ENCODE measurements around the gene PNPLA3. TPM values are rescaled to one million over a fixed set of nuclear protein-coding genes. Genes with fewer than 3 reads are reported as not detected.
A peak's percentile ranks its signal among the peaks of the same experiment; 100 is the strongest.

The PNPLA3 gene
- polyA plus RNA-seq, 1 donor = 1.3 TPM

GRCh38 chr22:43993072-43993760, 69.6 kb downstream of the PNPLA3 start:
- Histone ChIP-seq H3K4me1 (ENCODE audit: control insufficient read depth, insufficient read depth, low read length) (no peaks in the 10 kb centered on the region), H3K9me3 (ENCODE audit: control insufficient read depth, low read depth, low read length) (no peaks in the 10 kb centered on the region), H3K27ac (ENCODE audit: low read length) (no peak overlapping the region), H3K36me3 (ENCODE audit: control insufficient read depth, insufficient read depth, low read length) (peaks cover 73% of the 10 kb centered on the region), H3K27me3 (ENCODE audit: control insufficient read depth, insufficient read depth, low read length) (no peaks in the 10 kb centered on the region), H3K4me3 (ENCODE audit: low read length) (no peak overlapping the region)
- 14% methylated on average over 2 of the region's 20 CpGs for WGBS (ENCODE audit: insufficient coverage, low lambda C conversion rate)
- DNase-seq = peak; percentile 11 to 29

- no peak overlapping the region for H3K4me3 ChIP-seq (ENCODE audit: low read length)
These were observed 70.4 kb downstream of the PNPLA3 start for GRCh38 chr22:43994006-43994405.

GRCh38 chr22:43994416-43994815, 70.8 kb downstream of the PNPLA3 start:
- Histone ChIP-seq H3K4me3 (ENCODE audit: low read length) (no peak overlapping the region), H3K27ac (ENCODE audit: low read length) (no peak overlapping the region), H3K9me3 (ENCODE audit: control insufficient read depth, low read depth, low read length) (no peaks in the 10 kb centered on the region), H3K4me1 (ENCODE audit: control insufficient read depth, insufficient read depth, low read length) (no peaks in the 10 kb centered on the region), H3K27me3 (ENCODE audit: control insufficient read depth, insufficient read depth, low read length) (no peaks in the 10 kb centered on the region), H3K36me3 (ENCODE audit: control insufficient read depth, insufficient read depth, low read length) (peaks cover 73% of the 10 kb centered on the region)
- no CpG with 5 or more reads among the region's 9 CpGs for WGBS (ENCODE audit: insufficient coverage, low lambda C conversion rate)
- DNase-seq = no peak

More at GRCh38 chr22:43994006-43994405, 70.4 kb downstream of the PNPLA3 start:
- no peak overlapping the region for H3K27ac ChIP-seq (ENCODE audit: low read length)
- H3K9me3 ChIP-seq (ENCODE audit: control insufficient read depth, low read depth, low read length) = no peaks in the 10 kb centered on the region
- H3K27me3 ChIP-seq (ENCODE audit: control insufficient read depth, insufficient read depth, low read length) = no peaks in the 10 kb centered on the region
- no peak for DNase-seq
- peaks cover 74% of the 10 kb centered on the region for H3K36me3 ChIP-seq (ENCODE audit: control insufficient read depth, insufficient read depth, low read length)
- WGBS (ENCODE audit: insufficient coverage, low lambda C conversion rate) = no CpG with 5 or more reads among the region's 11 CpGs
- no peaks in the 10 kb centered on the region for H3K4me1 ChIP-seq (ENCODE audit: control insufficient read depth, insufficient read depth, low read length)

GRCh38 chr22:43995057-43995685, 71.6 kb downstream of the PNPLA3 start:
- Histone ChIP-seq H3K36me3 (ENCODE audit: control insufficient read depth, insufficient read depth, low read length) (peaks cover 70% of the 10 kb centered on the region), H3K27ac (ENCODE audit: low read length) (no peak overlapping the region), H3K4me1 (ENCODE audit: control insufficient read depth, insufficient read depth, low read length) (no peaks in the 10 kb centered on the region), H3K9me3 (ENCODE audit: control insufficient read depth, low read depth, low read length) (no peaks in the 10 kb centered on the region), H3K4me3 (ENCODE audit: low read length) (no peak overlapping the region), H3K27me3 (ENCODE audit: control insufficient read depth, insufficient read depth, low read length) (no peaks in the 10 kb centered on the region)
- DNase-seq = no peak
- no CpG with 5 or more reads among the region's 15 CpGs for WGBS (ENCODE audit: insufficient coverage, low lambda C conversion rate)

GRCh38 chr22:43995798-43996169, 72.2 kb downstream of the PNPLA3 start:
- Histone ChIP-seq H3K27me3 (ENCODE audit: control insufficient read depth, insufficient read depth, low read length) (no peaks in the 10 kb centered on the region), H3K4me3 (ENCODE audit: low read length) (no peak overlapping the region), H3K36me3 (ENCODE audit: control insufficient read depth, insufficient read depth, low read length) (peaks cover 65% of the 10 kb centered on the region), H3K4me1 (ENCODE audit: control insufficient read depth, insufficient read depth, low read length) (no peaks in the 10 kb centered on the region), H3K27ac (ENCODE audit: low read length) (no peak overlapping the region), H3K9me3 (ENCODE audit: control insufficient read depth, low read depth, low read length) (no peaks in the 10 kb centered on the region)
- DNase-seq = no peak
- no CpG with 5 or more reads among the region's 10 CpGs for WGBS (ENCODE audit: insufficient coverage, low lambda C conversion rate)

GRCh38 chr22:43996170-43996980, 72.8 kb downstream of the PNPLA3 start:
- WGBS (ENCODE audit: insufficient coverage, low lambda C conversion rate) = no CpG with 5 or more reads among the region's 45 CpGs
- no peak overlapping the region for H3K4me3 ChIP-seq (ENCODE audit: low read length)
- no peak overlapping the region for H3K27ac ChIP-seq (ENCODE audit: low read length)
- H3K4me1 ChIP-seq (ENCODE audit: control insufficient read depth, insufficient read depth, low read length) = no peaks in the 10 kb centered on the region
- no peaks in the 10 kb centered on the region for H3K27me3 ChIP-seq (ENCODE audit: control insufficient read depth, insufficient read depth, low read length)
- no peak for DNase-seq
- no peaks in the 10 kb centered on the region for H3K9me3 ChIP-seq (ENCODE audit: control insufficient read depth, low read depth, low read length)
- peaks cover 63% of the 10 kb centered on the region for H3K36me3 ChIP-seq (ENCODE audit: control insufficient read depth, insufficient read depth, low read length)

GRCh38 chr22:43996981-43997265, 73.3 kb downstream of the PNPLA3 start:
- DNase-seq = no peak
- Histone ChIP-seq H3K4me1 (ENCODE audit: control insufficient read depth, insufficient read depth, low read length) (no peaks in the 10 kb centered on the region), H3K27ac (ENCODE audit: low read length) (no peak overlapping the region), H3K9me3 (ENCODE audit: control insufficient read depth, low read depth, low read length) (no peaks in the 10 kb centered on the region), H3K27me3 (ENCODE audit: control insufficient read depth, insufficient read depth, low read length) (no peaks in the 10 kb centered on the region), H3K4me3 (ENCODE audit: low read length) (no peak overlapping the region), H3K36me3 (ENCODE audit: control insufficient read depth, insufficient read depth, low read length) (peaks cover 58% of the 10 kb centered on the region)
- WGBS (ENCODE audit: insufficient coverage, low lambda C conversion rate) = no CpG with 5 or more reads among the region's 8 CpGs

Other genes with a start within 250 kb of the PNPLA3 start
- 1.5 TPM for gene EFCAB6, start 111.5 kb upstream of the PNPLA3 start, polyA plus RNA-seq
- gene SULT4A1, start 61.3 kb upstream of the PNPLA3 start, polyA plus RNA-seq = 5.0 TPM
- gene PNPLA5, start 31.8 kb upstream of the PNPLA3 start, polyA plus RNA-seq = not detected
- gene SAMM50, start 31.6 kb downstream of the PNPLA3 start, polyA plus RNA-seq = 51.5 TPM
- gene PARVB, start 100.5 kb downstream of the PNPLA3 start, polyA plus RNA-seq = 10.9 TPM

Measured in large intestine (tissue), 3 donors.